Fibroblast of lung (primary cell): ENCODE data around the gene PDCD7. TPM values are rescaled to one million over a fixed set of nuclear protein-coding genes. Genes with fewer than 3 reads are reported as not detected.

Experiments
- DNase-seq, 2 donors: peaks; one replicate each; pipeline versions ENCODE4 v3.0.0 to v3.0.0-alpha.2; 2010; ENCODE audit warnings: low read depth in 2 of 2
- H2AFZ ChIP-seq: 2 replicates; pipeline ENCODE4 v1.5.1; 2012; ENCODE audit warnings: low read length, control low read depth, inconsistent platforms
- H3K27ac ChIP-seq: 2 replicates; pipeline ENCODE4 v1.5.1; 2011; ENCODE audit warnings: low read length, control low read depth; ENCODE audit not compliant: insufficient read depth
- H3K27me3 ChIP-seq: 2 replicates; pipeline ENCODE4 v1.5.1; 2011; ENCODE audit warnings: mild to moderate bottlenecking, low read length; ENCODE audit not compliant: control insufficient read depth, insufficient read depth
- H3K36me3 ChIP-seq: 2 replicates; pipeline ENCODE4 v1.5.1; 2011; ENCODE audit warnings: low read length; ENCODE audit not compliant: control insufficient read depth, insufficient read depth
- H3K4me1 ChIP-seq: 2 replicates; pipeline ENCODE4 v1.5.1; 2011; ENCODE audit warnings: low read length; ENCODE audit not compliant: control insufficient read depth, insufficient read depth; ENCODE audit errors: extremely low read depth
- H3K4me2 ChIP-seq: 2 replicates; pipeline ENCODE4 v1.5.1; 2011; ENCODE audit warnings: low read length, control low read depth; ENCODE audit not compliant: insufficient read depth; ENCODE audit errors: extremely low read depth
- H3K4me3 ChIP-seq, 4 experiments: fragments of 200-600 bp in 1 of 4; sonication (generic) in 1 of 4; replicated peaks in 1 of 4; 2 replicates each; pipeline ENCODE4 v1.5.1; 2011 to 2016; ENCODE audit warnings: low read length in 4 of 4, low read depth in 3 of 4, mild to moderate bottlenecking in 3 of 4, control low read depth in 2 of 4, inconsistent platforms in 1 of 4, mixed read lengths in 1 of 4; ENCODE audit not compliant: insufficient read depth in 1 of 4; ENCODE audit errors: control extremely low read depth in 1 of 4
- H3K79me2 ChIP-seq: 2 replicates; pipeline ENCODE4 v1.5.1; 2012; ENCODE audit warnings: mild to moderate bottlenecking, low read length, inconsistent platforms; ENCODE audit not compliant: control insufficient read depth, insufficient read depth
- H3K9ac ChIP-seq: 2 replicates; pipeline ENCODE4 v1.5.1; 2011; ENCODE audit warnings: mild to moderate bottlenecking, low read length, control low read depth; ENCODE audit not compliant: insufficient read depth
- H3K9me3 ChIP-seq: 2 replicates; pipeline ENCODE4 v1.5.1; 2012; ENCODE audit warnings: low read depth, low read length; ENCODE audit not compliant: control insufficient read depth, insufficient read depth
- H4K20me1 ChIP-seq: 2 replicates; pipeline ENCODE4 v1.5.1; 2011; ENCODE audit warnings: low read length; ENCODE audit not compliant: control insufficient read depth, insufficient read depth; ENCODE audit errors: extremely low read depth
- CTCF ChIP-seq, 2 donors: IDR thresholded peaks in 1 of 2; conservative IDR thresholded peaks in 1 of 2; 1 replicate in 1 of 2; 2 replicates in 1 of 2; pipeline ENCODE4 v1.5.1; 2011 to 2012; ENCODE audit warnings: low read length in 2 of 2, control low read depth in 1 of 2, inconsistent platforms in 1 of 2, low read depth in 1 of 2, mild to moderate bottlenecking in 1 of 2
- EZH2 ChIP-seq: IDR thresholded peaks from 2 replicates; pipeline ENCODE4 v1.5.1; 2012; ENCODE audit warnings: low read length, control low read depth, mild to moderate bottlenecking; ENCODE audit errors: missing control alignments
- polyA plus RNA-seq, 2 donors: library from polyadenylated mRNA; depleted of rRNA in 1 of 2; stranded (reverse) in 1 of 2; unstranded in 1 of 2; fragments of >200 nt; gene quantifications; 2 replicates each; pipeline ENCODE4 v1.2.1, GENCODE V29; 2011 to 2012; ENCODE audit warnings: missing spikeins in 1 of 2
- total RNA-seq: library from RNA; depleted of rRNA; stranded (reverse); fragments of >200 nt; gene quantifications from 2 replicates; pipeline ENCODE4 v1.2.1, GENCODE V29; 2014

PDCD7 gene
- total and polyA plus RNA-seq, 2 donors (not counting 1 experiment from before 2014, with no cell fraction given), result 17.0 to 21.7 TPM

- TF ChIP-seq EZH2, result no peak
- TF ChIP-seq CTCF (conservative IDR thresholded peaks at IDR 0.05 in 1 of 2, IDR thresholded peaks at IDR 0.05 in 1 of 2; ENCODE audit: low read depth in 1 of 2, low read length in 2 of 2), result no peak
- H3K9ac ChIP-seq, result no peak overlapping the region
- peaks cover 7% of the 10 kb centered on the region for H3K36me3 ChIP-seq
- H3K27me3 ChIP-seq, result no peaks in the 10 kb centered on the region
- no peak overlapping the region for H2AFZ ChIP-seq
- H3K4me1 ChIP-seq, result no peaks in the 10 kb centered on the region
- DNase-seq, result no peak
- no peaks in the 10 kb centered on the region for H4K20me1 ChIP-seq
- H3K4me2 ChIP-seq, result no peak overlapping the region
- no peak overlapping the region for H3K4me3 ChIP-seq
- H3K79me2 ChIP-seq, result no peaks in the 10 kb centered on the region
- no peaks in the 10 kb centered on the region for H3K9me3 ChIP-seq
- H3K27ac ChIP-seq, result no peak overlapping the region
Observed at GRCh38 chr15:65099336-65099735, 34.3 kb downstream of the PDCD7 start.

- no peaks in the 10 kb centered on the region for H3K27me3 ChIP-seq
- TF ChIP-seq EZH2 (no peak), CTCF (conservative IDR thresholded peaks at IDR 0.05 in 1 of 2, IDR thresholded peaks at IDR 0.05 in 1 of 2; ENCODE audit: low read depth in 1 of 2, low read length in 2 of 2) (no peak)
- H3K4me1 ChIP-seq, result no peaks in the 10 kb centered on the region
- no peak overlapping the region for H2AFZ ChIP-seq
- no peak overlapping the region for H3K4me3 ChIP-seq
- no peak for DNase-seq
- no peak overlapping the region for H3K9ac ChIP-seq
- H3K79me2 ChIP-seq, result no peaks in the 10 kb centered on the region
- no peak overlapping the region for H3K27ac ChIP-seq
- H4K20me1 ChIP-seq, result no peaks in the 10 kb centered on the region
- peaks cover 7% of the 10 kb centered on the region for H3K36me3 ChIP-seq
- H3K4me2 ChIP-seq, result no peak overlapping the region
- no peaks in the 10 kb centered on the region for H3K9me3 ChIP-seq
Observed at GRCh38 chr15:65097651-65098263, 35.9 kb downstream of the PDCD7 start.

- Histone ChIP-seq H3K4me2 (no peak overlapping the region), H3K27ac (no peak overlapping the region), H3K79me2 (no peaks in the 10 kb centered on the region), H3K4me1 (no peaks in the 10 kb centered on the region), H3K27me3 (no peaks in the 10 kb centered on the region), H2AFZ (no peak overlapping the region), H3K36me3 (peaks cover 5% of the 10 kb centered on the region), H3K9ac (no peak overlapping the region), H4K20me1 (no peaks in the 10 kb centered on the region), H3K4me3 (no peak overlapping the region), H3K9me3 (no peaks in the 10 kb centered on the region)
- no peak for DNase-seq
- TF ChIP-seq CTCF (conservative IDR thresholded peaks at IDR 0.05 in 1 of 2, IDR thresholded peaks at IDR 0.05 in 1 of 2; ENCODE audit: low read depth in 1 of 2, low read length in 2 of 2) (no peak), EZH2 (no peak)
Observed at GRCh38 chr15:65096481-65097385, 36.9 kb downstream of the PDCD7 start.
